Right forelimb (tissue), 1 donor: ENCODE results near the gene SENP3.
A peak's percentile ranks its signal among the peaks of the same experiment; 100 is the strongest.

Experiments
- DNase-seq: peaks from one replicate; pipeline ENCODE4 v3.0.0-alpha.2; 2018

The SENP3 gene

DNA sequence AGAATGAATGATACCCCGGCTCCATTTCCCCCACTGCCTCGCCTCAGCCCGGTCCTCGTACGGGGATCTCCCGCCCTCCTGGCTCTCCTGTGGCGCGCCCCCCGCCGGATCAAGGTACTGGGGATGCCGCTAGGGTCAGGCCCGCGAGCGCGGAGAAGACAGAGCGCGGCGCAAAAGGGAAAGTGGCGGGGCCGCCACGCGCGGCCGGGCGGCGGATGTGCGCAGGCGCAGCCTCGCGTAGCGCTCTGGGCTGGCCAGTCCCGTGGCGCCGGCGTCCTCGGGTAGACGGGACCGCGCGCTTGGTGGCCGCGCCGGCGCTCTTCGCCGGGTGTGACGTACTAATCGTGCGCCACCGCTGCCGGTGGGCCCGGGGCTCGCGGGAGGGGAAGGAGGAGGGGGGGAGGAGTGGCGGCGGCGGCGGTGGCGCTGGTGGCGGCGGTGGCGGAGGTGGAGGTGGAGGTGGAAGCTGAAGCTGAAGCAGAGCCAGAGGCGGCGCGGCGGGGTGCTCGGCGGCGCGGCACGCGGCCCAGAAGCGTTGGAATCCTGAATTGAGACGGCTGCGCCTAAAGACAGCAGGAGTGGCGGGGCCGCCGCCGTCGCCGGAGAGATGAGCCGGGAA lies at the start of gene SENP3:
SENP3 (plus strand) TSS at position 331 of the 619 bp plus-strand sequence. CDS start 1,158 bp downstream, outside the sequence.
- DNase-seq, result peak; percentile 92

DNA sequence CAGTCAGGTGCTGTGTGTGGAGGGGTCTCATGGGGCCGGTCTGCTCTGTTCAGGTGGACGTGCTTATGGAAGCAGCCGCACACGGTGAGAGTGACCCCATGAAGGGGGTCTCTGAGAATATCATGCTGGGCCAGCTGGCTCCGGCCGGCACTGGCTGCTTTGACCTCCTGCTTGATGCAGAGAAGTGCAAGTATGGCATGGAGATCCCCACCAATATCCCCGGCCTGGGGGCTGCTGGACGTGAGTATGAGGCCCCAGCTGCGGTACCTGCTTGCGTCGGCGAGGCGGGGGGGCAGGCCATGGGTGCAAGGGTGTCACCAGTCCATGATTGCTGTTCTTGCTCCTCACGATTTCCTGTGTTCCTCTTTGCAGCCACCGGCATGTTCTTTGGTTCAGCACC lies 49.6 kb upstream of the SENP3 start:
- no peak for DNase-seq

DNA sequence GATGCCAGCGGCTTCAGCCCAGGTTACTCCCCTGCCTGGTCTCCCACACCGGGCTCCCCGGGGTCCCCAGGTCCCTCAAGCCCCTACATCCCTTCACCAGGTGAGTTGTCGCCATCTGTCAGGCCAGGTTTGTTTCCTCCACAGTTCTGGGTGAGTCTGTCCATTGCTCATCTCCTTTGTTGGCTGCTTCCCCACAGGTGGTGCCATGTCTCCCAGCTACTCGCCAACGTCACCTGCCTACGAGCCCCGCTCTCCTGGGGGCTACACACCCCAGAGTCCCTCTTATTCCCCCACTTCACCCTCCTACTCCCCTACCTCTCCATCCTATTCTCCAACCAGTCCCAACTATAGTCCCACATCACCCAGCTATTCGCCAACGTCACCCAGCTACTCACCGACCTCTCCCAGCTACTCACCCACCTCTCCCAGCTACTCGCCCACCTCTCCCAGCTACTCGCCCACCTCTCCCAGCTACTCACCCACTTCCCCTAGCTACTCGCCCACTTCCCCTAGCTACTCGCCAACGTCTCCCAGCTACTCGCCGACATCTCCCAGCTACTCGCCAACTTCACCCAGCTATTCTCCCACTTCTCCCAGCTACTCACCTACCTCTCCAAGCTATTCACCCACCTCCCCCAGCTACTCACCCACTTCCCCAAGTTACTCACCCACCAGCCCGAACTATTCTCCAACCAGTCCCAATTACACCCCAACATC lies 48.7 kb upstream of the SENP3 start:
- DNase-seq, result no peak

DNA sequence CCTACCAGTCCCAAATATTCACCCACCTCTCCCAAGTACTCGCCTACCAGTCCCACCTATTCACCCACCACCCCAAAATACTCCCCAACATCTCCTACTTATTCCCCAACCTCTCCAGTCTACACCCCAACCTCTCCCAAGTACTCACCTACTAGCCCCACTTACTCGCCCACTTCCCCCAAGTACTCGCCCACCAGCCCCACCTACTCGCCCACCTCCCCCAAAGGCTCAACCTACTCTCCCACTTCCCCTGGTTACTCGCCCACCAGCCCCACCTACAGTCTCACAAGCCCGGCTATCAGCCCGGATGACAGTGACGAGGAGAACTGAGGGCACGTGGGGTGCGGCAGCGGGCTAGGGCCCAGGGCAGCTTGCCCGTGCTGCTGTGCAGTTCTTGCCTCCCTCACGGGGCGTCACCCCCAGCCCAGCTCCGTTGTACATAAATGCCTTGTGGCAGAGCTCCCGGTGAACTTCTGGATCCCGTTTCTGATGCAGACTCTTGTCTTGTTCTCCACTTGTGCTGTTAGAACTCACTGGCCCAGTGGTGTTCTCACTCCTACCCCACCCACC lies 47.8 kb upstream of the SENP3 start:
- DNase-seq, result no peak

DNA sequence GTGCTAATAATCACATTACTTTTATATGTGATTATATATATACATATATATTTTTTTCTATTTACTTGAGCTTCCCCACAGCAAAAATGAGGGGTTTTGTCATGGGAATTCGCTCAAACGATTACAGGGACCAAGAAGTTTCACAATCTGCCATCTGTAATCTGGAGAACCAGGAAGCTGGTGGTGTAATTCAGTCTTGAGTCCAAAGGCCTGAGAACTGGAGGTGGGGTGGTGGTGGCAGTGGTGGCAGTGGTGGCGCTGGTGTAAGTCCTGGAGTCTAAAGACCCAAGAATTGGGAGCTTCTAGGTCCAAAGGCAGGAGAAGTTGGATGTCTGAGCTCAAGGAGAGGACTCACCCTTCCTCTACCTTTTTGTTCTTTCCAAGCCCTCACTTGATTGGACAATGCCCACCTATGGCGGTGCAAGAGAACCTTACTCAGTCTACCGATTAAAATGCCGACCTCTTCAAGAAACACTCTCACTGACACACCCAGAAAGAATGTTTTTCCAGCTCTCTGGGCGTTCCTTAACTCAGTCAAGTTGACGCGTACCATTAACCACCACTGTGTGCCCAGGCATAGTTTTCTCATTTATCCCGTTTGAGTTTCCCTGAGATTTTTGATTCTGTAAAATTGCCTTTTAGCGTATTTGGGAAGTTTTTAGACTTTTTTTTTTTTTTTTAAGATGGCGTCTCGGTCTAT lies 45.7 kb upstream of the SENP3 start:
- no peak for DNase-seq

DNA sequence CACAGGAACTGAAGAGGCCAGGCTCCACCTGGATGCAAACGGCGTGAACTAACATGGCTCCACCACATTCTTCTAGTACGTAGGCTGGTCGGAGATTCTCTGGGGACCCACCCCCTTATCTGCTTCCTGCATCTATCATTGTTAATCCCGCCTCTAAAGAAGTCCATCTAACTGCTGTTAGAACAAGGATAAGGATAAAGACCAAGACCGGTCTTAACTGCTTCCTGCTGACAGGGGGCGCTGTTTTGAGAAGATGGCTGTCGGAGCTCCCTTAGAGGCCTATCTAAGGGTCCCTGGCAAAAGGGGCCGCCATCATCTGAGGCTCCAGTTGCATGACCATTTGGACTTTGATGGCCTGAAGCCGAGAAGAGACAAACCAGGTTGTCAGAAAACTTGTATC lies 38.7 kb upstream of the SENP3 start:
- no peak for DNase-seq

DNA sequence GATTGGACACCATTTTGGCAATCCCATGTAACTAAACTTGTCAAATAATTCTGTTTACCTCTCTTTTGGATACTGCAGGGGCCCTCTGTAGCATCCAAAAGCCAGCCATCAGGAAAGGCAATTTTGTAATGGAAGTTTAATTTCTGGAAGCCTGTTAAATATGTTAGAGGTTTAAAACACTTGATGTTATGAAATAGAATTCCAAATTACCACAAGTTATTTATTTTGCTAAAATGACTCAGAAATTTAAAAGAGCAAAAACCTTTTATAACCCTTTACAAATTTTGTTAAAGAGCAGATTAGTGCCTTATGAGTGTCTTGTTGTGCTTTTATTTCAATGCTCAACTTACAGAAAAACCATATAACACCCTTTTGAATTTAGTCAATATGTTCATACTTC lies 32.9 kb upstream of the SENP3 start:
- no peak for DNase-seq

DNA sequence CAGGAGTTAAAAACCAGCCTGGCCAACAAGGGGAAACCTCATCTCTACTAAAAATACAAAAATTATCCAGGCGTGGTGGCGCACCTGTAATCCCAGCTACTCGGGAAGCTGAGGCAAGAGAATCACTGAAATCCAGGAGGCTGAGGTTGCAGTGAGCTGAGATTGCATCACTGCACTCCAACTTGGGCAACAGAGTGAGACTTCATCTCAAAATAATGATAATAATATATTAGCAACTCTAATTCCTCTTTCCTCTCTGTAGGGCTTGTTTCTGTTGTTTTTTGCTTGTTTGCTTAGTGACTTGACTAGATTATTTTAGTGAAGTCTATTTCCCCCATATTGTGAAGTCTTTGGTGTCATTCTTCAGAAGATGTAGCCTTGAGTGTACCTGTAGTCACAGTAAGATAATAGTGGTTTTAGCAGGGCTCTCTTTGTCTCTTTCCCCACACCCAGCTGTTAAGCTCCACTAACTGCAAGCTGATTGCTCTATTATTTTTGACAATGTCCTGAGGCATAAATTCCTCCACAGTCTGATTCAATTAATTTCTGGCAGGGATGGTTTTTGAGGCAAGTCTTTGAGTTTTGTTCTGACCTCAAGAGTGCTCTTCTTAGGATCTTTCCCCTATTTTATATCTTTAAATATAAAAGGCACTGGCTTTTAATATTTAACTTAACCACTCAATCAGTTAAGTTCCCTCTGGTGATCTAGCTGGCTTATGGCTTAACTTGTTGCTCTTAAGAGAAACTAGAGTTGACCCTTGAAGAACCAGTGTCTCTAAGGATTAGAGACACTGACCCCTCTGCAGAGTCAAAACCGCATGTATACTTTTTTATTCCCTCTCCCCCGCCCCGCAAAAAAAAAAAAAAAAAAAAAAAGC lies 31.5 kb upstream of the SENP3 start:
- DNase-seq, result no peak

DNA sequence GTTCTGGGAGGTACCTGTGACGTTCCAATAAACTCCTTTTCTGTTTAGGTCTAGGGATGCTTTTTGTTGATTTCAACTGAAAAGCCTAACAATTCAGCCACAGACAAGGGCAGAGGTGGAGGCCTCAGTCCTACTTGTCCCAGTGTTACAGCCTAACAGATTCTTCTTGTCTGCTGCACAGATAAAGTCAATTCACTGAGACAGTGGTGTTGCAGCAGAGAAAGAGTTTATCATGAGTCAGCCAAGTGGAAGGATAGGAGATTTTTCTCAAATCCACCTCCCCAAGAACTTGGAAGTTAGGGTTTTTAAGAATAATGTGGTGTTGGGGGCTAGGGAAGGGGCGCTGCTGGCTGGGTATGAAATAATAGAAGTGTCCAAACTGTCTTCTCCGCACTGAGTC lies 23.7 kb upstream of the SENP3 start:
- no peak for DNase-seq

DNA sequence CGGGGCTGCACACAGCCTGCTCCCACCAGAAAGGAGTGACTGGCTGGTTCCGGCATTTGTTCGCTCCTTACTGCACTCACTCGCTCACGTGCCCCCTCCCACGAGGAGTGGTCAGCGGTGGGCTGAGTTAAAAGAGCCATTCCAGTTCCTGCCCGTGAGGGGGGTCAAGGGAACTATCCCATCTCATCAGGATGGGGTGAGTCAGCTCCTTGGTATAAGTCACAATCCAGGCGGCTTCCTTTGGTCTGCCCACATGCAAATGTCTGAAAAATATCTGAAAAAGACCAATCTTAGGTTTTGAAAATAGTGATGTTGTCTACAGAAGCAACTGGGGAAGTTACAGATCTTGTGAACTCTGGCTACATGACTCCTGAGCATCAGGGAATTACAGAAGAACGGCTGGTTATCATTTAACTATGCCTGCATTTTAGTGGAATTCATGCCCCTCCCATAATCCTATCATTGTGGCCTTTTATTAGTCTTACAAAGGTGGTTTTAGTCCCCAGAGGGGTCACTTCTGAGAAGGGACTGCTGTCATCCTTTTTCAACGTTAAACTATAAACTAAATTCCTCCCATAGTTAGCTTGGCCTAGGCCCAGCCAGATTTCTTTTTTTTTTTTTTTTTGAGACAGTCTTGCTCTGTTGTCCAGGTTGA lies 22.7 kb upstream of the SENP3 start:
- DNase-seq, result no peak

DNA sequence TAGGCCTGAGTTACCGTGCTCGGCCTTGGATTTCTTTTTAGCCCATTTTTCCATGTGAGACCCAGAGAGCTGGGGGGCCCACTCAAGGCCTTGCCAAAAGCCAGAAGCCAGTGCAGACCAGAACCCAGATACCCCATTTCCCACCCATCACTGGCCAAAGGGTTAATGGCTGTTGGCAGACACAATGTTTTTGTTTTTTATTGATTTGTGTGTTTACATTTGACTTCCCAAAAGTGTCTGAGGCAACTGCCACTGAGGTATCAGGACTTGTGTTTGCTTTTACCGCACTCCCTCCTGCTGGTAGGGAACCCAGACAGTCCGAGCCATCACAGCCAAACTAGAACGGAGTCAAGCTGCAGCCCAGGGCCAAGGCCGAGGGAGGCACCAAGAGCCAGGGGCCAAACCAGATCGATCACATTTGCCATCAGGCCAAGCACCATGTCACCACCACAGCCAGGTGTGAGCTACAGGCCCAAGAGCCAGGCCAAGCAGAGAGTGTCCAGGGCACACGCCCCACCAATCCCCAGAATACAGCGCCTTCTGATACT lies 20.6 kb upstream of the SENP3 start:
- DNase-seq, result no peak

DNA sequence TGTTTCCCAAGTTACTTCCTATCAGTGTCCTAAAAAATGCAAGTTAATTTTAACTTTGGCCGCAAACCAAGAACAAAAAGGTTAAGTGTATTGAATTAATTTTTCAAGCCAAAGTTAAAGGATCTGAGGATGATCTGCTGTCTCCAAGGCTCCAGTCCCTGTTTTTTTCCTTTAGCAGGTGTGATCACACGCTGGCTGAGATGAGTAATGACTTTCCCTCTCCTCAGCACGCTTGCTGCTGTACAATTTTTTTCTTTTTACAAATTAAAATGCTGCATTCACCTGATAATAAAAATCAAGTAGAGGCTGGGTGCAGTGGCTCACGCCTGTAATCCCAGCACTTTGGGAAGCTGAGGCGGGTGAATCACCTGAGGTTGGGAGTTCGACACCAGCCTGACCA lies 16.8 kb upstream of the SENP3 start:
- no peak for DNase-seq

DNA sequence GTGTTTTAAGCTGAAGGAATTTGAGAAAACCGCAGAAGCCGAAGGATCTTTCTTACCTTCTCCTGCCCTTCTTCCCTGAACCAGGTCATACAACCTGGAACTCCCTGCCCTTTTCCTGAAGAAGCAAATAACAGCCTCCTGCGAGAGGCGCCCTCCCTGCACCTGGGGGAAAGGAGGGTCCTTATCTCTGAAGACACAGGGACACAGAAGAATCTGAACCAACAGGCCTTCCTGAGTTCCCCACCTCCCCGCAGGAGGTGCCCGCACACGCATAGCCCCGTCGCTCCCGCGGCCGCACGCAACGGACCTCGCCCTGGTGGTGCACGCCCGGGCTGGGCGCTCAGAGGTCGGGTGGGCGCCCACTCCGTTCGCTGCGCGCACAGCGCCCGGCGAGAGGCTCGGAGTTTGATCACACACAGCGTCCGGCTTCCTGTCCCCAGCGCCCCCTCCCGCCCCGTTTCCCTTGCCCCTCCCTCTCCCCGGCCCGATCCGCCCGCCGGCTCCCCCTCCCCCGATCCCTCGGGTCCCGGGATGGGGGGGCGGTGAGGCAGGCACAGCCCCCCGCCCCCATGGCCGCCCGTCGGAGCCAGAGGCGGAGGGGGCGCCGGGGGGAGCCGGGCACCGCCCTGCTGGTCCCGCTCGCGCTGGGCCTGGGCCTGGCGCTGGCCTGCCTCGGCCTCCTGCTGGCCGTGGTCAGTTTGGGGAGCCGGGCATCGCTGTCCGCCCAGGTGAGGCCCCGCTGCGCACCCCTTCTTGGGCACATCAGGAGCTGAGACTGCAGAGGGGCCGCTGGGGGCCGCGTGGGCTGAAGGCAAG lies 12.9 kb upstream of the SENP3 start, which contains the start of gene TNFSF12:
TNFSF12 (plus strand) TSS at position 474 of the 816 bp plus-strand sequence; CDS start at position 570, 96 bp downstream.
- DNase-seq, result peak; percentile 82

DNA sequence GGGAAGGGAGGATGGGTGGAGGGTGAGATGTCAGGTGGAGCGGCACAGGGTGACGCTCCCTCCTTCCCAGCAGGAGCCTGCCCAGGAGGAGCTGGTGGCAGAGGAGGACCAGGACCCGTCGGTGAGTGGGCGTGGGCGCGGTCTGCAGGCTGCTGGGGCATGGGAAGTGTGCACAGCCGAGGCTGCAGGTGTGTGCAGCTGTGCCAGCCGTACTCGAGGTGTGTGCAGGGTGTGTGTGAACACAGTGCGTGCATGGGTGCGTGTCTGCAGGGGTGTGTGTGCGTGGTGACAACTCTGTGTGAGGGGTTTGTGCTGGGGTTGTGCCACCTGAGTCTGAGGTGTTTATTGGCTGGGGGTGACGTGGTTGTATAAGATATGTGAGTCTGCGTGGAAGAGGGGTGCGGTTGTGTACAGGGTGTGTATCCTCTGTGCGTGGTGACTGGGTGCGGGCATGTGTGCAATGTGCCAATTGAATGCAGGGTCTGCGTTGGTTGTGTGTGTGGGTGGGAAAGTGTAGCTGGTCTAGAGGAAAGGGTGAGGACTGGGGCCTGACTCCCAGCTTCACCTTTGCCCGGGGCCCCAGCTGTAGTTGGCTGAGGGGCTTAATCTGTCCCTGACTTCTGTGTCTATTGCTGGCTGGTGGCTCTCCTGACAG lies 12.2 kb upstream of the SENP3 start:
- no peak for DNase-seq

DNA sequence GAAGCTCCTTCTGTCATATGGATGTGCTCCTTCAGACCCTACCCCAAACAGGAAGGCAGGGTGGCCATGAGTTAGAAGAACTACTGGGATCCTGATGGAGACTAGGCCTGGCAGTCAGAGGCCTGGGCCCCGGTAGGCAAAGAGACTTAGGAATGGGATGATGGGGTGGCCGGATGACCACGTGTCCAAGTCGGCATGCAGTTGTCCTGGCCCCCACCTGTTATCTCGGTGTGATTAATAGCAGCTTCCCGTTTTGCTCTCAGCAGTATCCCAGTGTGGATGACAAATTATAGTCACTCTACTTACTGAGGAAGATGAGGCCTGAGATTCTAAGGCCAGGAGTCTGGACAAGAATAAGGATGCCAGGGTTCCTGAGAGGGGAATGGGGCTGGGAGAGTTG lies 11.4 kb upstream of the SENP3 start:
- no peak for DNase-seq

DNA sequence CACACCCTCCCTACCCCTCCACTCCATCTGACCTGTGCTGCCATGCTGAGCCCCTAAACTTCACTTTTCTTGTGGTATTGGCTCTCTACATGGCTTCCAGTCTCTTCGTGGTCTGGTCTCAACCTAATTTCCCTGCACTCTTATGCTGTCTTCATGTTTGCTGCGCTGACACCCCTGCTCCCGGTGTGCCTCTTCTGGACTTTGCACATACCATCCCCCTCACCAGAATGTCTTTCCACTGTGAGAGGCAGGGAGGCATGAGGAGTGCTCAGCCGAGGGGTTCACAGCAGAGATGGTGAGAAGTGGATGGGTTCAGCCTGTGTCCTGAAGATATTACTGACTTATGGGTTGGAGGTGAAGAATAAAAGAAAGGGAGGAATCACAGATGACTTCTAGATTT lies 10.3 kb upstream of the SENP3 start:
- DNase-seq, result no peak

DNA sequence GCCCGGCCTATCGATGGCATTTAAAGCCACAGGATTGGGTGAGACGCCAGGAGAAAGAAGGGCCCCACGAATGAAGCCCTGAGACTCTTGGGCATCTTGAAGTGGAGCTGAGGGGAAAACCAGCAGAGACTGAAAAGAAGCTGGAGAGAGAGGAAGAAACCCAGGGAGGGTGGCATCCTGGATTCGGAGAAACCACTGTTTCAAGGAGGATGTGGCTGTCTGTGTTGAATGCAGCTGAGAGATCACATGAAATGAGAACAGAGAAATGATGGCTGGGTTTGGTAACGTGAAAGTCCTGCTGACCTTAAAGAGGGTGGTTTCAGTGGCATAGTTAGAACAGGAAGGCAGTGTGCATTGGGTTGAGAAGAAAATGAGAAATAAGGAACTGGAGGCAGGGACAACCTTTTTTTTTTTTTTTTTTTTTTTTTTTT lies 9.1 kb upstream of the SENP3 start:
- DNase-seq, result no peak

DNA sequence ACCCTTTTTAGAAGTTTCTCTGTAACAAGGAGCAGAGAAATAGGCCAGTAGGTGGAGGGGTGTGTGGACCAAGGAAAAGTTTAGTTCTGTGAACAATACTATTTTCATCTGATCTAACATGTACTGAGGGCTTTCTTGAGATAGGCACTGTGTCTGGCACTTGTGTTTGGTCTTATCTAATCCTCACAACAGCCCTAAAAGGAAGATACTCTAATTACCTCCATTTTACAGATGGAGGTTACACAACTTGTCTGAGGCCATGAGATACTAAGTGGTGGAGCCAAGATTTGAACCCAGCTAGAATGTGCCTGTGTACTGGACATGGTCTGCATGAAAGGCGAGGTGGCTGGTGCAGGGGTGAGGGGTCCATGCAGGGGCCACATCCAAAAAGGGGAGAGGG lies 8.4 kb upstream of the SENP3 start:
- DNase-seq, result no peak

DNA sequence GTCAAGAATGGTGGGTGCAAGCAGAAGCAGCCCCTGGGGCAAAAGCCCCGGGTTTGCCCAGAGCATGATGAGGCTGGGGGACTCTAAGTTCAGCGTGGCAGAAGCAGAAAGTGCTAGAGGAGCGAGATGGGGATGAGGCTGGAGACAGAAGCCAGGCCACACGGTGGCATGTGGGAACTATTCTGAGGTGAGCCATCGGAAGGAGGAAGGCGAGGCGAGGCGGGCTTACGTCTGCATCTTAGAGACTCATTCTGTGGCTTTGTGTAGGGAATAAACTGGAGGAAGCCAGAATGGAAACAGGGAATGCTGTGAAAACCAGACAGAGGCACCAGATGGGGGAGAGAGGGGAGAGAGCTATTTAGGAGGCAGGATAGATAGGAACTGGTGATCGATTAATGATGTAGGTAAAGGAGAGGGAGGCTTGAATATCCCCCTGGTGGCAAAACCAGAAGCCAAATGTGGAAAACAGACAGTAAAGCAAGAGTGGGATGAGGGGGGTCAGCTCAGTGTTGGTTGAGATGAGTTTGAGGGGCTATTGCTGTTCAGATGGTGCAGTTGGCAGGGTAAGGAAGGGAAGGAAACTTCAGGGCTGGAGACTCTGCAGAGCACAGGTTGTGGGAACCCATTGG lies 6.3 kb upstream of the SENP3 start:
- no peak for DNase-seq

DNA sequence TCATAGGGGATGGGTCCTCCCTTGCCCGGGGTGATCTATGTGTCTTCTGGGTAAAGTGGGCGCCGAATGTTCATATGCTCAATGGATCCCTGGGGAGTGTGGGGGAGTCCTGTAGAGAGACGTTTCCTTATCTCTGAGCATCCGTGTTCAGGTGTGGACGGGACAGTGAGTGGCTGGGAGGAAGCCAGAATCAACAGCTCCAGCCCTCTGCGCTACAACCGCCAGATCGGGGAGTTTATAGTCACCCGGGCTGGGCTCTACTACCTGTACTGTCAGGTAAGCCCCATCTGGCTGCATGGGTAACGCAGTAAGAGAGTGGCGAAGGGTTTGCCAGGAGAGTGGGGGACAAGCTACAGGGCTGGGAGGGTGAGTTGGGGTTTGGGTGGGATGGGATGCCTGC lies 5.1 kb upstream of the SENP3 start:
- DNase-seq, result no peak
